Right renal pelvis (tissue), 4 donors: ENCODE results near the gene GIPC2. TPM values are rescaled to one million over a fixed set of nuclear protein-coding genes. Genes with fewer than 3 reads are reported as not detected.
"Not testable (repeated sequence)": the region's sequence is repeated elsewhere in the genome, so short reads cannot be mapped to it uniquely, and the experiment has no call there.

ENCODE experiments used
- DNase-seq, 4 donors: peaks; one replicate each; pipeline ENCODE4 v3.0.0-alpha.2; 2013; ENCODE audit warnings: low read depth in 4 of 4, low spot score in 3 of 4, missing footprints in 1 of 4
- polyA plus RNA-seq, 4 donors: library from polyadenylated mRNA; unstranded; fragments of 120-200 nt; gene quantifications; one replicate each; pipeline ENCODE4 v1.2.1, GENCODE V29; 2013; ENCODE audit not compliant: insufficient read length in 4 of 4

GIPC2 gene, protein sequence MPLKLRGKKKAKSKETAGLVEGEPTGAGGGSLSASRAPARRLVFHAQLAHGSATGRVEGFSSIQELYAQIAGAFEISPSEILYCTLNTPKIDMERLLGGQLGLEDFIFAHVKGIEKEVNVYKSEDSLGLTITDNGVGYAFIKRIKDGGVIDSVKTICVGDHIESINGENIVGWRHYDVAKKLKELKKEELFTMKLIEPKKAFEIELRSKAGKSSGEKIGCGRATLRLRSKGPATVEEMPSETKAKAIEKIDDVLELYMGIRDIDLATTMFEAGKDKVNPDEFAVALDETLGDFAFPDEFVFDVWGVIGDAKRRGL
- 10 to 100 TPM; 15.4 to 23.5 (median 21.7) TPM for polyA plus RNA-seq

DNA sequence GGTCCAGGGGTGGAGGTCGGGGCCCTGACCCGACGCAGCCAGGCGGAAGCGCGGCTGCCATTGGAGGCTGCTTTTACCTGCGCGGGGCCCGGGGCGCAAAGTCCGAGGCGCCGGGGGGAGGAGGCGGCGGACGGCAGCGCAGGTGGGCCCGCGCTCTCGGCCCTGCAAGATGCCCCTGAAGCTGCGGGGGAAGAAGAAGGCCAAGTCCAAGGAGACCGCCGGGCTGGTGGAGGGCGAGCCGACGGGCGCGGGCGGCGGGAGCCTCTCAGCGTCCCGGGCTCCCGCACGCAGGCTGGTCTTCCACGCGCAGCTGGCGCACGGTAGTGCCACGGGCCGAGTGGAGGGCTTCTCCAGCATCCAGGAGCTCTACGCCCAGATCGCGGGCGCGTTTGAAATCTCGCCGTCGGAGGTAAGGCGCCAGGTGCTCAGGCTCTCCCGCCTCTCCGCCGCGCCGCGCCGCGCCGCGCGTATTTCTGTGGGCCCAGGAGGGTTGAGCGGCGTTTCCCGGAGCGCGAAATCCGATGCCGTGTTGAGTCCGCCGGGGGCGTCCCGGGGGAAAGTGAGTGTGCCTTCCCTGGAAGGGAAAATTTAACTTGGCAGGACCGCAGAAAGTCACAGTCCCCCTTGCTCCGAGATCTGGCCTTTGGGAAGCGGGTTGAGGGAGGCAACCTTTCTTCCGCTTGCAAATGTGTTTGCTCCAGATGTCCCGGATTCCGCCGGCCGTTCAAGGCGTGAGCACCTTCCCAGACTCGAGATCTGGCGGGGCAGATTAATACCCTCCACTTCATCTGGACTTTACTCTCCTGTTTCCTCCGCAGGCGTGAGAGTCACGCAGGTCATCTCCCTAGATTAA lies at the start of gene GIPC2:
Gene GIPC2, plus strand, starts transcription at position 41 of the 853 bp plus-strand sequence. Its CDS starts 129 bp downstream, at position 170.
- peak in 2 of 4 donors; percentile 25 to 26 for DNase-seq

DNA sequence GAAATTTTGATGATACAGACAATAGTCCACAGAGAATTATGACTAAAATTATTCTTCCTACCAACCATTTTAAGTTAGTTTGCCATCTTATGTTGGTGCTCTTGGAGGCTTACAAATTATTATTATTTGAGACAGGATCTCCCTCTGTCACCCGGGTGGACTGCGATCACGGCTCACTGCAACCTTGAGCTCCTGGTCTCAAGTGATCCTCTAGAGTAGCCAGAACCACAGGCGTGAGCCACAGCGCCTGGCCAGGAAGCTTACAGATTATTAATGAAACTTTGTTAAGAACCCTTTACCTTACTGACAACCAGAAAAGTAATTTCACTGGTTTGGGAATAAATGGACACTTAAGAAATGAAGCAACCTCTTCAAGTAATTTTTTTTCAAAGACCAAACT lies 49.0 kb upstream of the GIPC2 start:
- no peak for DNase-seq

DNA sequence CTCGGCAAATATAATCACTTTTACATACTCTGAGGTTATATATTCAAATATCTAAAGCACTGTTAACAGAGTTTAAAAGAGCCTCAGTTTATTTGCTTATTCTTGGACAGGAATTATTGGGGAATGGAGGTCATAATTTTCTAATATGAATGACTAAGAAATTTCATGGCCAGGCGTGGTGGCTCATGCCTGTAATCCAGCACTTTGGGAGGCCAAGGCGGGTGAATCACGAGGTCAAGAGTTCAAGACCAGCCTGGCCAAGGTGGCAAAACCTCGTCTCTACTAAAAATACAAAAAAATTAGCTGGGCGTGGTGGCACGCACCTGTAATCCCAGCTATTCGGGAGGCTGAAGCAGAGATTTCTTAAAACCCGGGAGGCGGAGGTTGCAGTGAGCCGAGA lies 45.2 kb upstream of the GIPC2 start:
- DNase-seq = not testable (repeated sequence)

DNA sequence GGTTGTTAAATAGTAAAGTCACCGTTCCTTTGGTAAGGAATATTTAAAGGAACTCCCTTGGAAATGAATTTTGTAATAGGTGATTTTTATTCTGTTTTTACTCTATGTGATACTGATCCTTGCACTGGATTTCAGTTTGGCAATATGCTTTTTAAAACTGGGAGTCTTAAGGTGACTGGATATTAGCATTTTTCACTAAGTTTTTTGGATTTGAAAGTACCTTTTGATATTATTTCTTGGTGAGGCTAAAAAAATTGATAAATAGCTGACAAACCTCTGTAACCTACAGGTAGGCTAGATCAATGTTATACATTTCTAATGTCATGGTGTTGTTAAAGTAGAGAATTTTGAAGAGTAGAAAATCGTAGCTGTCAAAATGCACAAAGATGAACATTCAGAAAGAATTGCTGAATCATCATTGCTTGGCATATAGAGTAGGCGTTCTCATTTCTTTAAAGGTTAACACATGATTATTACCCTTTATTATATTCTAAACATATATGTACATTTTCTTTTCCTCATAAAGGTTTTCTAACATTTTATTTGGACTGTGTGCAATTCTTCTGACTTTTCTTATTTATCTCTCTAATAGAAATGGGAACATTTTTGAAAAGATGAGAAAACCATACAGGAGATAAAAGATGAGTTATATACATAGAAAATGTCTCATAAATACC lies 42.6 kb upstream of the GIPC2 start:
- DNase-seq = no peak

DNA sequence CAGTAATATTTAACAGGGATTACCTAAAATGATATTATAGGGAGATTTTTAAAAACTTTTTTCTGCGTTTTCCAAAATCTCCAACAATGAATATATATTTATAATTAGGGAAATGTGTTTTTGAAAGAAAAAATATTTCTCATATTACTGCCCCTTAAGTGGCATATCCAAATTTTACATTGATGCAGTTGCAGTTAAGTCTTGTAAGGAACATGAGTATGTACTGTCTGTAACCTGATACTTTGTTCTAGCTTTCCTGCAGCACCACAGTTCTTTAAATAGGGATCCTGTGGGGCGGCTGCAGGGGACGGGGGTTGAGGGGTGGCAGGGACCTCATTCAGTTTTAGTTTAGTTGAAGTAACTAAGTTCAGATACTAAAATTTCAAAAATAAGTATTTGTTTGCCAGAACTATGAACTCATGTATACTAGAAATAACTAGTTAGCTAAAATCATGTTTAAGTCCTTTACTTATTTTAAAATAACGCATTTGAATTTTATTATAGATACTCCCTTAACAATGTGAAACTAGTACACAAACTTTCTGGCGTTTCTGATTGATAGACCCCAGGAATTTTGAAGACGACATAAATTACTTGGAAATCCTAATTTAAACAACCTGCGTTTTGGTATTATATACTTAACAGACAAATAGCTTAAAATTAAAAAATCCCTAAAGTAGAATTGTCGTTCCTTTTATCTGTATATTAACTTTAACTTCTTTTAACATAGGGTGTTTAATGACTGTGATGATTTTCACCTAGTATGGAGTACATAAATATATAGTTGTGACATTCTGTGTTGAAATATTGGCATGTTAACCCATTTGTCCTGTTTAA lies 41.7 kb upstream of the GIPC2 start:
- peak in 3 of 4 donors; percentile 39 to 60 (median 44) for DNase-seq

DNA sequence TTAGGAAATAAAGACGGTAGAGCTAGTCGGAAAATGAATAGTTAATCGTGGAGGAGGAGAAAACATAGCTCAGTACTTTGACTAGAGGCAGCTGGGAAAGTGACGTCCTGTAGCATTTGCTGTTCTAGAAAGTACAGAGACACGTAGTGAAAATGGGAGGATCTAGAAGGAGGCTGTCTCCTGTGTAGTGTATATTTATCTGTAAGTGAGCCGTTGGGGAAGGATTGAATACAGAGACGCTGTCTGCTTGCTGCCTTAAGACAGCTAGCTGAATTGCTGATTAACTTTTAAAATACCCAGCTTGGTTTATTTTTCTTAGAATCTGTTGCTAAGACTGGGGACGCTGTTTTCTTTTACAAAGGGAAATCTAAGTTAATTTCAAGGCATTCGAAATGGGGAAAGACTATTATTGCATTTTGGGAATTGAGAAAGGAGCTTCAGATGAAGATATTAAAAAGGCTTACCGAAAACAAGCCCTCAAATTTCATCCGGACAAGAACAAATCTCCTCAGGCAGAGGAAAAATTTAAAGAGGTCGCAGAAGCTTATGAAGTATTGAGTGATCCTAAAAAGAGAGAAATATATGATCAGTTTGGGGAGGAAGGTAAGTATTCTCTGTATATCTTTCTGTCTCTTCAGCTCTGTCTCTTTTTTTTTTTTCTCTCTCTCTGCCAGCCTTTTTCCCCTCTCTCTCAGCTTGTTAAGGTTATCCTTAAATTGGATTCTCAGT lies 40.9 kb upstream of the GIPC2 start, which contains the start of gene DNAJB4:
Gene DNAJB4, plus strand, starts transcription at position 221 of the 729 bp plus-strand sequence. Its CDS starts 172 bp downstream, at position 393.
- peak; percentile 83 to 95 (median 91) for DNase-seq

DNA sequence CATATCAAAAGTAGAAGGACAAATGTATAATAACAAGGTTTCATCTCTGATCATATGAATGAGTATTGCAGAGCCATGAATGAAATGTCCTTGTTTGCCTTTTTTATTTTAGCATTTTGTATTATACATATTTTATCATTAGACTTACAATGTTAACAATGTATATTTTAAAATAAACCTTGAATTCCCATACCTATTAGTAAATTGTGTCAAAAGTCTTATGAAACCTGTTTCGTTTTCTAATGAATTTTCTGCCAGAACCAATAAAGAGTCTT lies 40.4 kb upstream of the GIPC2 start:
- no peak for DNase-seq

DNA sequence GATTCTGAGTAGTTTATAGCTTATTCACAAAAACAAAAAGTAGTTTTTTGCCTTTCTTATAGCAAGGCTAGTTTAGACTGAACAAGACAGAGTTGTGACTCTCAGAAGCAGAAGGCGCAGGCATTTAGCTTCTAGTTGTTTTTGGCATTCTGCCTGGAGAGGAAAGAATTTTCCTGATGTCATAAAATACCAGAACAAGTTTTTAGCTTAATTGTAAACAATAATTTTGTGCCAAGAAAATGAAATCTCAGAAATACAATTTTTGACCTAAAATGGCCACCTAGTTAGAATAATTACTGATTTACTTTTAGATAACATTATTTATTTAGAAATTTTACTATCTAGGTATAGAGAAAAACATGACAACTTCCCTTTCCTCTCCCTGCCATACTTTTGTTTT lies 40.0 kb upstream of the GIPC2 start:
- peak; percentile 68 to 86 (median 82) for DNase-seq

DNA sequence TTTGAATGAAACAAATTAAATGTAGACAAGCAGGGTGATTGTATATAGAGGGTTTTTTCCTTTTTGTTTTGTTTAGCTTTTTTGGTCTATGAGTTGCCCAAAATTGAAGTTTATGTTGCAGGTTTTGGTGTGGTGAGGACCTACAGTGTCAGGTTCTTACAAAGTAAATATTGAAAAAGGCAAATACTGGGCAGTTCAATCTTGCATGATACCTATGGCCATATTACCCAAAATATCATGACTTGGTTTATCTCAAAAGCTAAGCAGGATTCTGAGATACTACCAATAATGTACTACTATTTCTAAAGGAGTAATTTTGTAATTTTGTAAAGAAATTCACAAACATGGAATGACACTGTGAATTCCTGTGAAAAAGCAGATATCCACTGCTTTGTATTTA lies 39.2 kb upstream of the GIPC2 start:
- no peak for DNase-seq

DNA sequence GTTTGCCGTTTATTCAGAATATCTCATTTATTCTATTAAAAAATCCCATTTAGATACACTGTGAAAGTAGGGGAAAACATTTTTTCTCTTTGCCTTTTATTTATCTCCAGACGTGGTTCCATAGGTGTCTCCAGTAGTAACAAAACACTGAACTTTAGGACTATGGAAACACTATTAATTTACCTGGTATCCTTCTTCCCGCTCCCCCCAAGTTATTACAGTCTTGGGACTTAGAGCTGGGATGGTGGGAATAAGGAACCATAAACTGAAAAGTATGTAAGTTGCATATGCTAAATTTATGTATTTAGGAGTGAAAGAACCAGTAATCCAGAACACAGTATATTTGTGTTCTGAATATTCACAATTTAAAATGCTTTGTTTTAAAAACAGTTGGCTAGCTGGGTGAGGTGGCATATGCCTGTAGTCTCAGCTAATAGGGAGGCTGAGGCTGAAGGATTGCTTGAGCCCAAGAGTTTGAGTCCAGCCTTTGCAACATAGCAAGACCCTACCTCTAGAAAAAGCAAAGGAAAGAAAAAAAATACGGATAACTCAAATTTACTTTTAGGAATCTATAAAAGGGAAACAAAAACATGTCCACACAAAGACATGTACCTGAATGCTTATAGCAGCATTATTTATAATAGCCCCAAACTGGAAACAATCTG lies 38.0 kb upstream of the GIPC2 start:
- no peak for DNase-seq

DNA sequence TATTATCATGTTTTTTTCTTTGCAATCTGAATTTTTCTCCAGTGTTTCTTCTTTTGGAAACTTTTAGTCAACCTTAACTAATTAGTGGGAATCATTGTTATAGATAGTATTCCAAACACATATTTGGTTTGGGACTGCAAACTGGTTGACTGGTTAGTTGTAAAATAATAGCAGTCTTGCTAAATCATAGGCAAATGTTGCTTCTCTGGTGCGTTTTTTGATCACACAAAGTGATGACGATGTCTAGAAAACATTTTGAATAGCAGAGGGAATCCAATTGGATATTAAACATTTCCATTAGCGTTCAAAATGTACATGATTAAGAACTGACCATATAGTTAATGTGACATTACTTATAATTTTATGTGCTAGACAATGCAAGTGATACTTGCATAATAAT lies 36.5 kb upstream of the GIPC2 start:
- no peak for DNase-seq

DNA sequence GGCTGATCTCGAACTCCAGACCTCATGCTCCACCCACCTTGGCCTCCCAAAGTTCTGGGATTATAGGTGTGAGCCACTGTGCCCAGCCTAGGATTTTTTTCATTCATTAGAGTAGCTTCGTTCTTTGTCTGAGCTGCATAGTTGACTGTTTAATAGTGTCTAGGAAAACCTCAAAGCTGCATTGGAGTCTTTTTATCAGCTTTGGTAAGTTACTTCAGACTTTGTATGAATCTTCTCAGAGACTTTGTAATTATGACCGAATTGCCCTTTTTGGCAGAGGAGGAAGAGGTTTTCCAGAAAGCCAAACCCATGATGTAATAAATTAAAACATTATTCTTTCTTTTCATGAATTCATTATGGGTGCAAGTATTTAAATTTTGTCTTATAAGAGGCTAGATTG lies 35.9 kb upstream of the GIPC2 start:
- no peak for DNase-seq

DNA sequence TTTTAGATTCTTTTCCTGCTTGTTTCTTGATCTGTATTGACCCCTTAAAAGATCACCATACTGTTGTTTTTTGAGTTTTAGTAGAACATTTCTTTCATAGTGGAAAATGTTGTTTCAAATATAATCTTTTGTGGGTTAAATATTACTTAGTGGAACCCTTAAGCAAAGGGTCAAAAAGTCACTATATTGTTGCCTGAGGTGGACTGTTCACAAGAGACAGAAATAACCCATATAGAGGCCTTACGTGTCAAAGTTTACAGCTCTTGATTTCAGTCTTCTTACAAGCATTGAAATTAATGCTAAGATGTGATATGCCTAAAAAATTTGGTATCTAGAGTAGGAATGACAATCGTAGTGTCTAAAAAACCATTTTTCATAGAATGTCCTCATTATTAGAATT lies 34.7 kb upstream of the GIPC2 start:
- DNase-seq = no peak

DNA sequence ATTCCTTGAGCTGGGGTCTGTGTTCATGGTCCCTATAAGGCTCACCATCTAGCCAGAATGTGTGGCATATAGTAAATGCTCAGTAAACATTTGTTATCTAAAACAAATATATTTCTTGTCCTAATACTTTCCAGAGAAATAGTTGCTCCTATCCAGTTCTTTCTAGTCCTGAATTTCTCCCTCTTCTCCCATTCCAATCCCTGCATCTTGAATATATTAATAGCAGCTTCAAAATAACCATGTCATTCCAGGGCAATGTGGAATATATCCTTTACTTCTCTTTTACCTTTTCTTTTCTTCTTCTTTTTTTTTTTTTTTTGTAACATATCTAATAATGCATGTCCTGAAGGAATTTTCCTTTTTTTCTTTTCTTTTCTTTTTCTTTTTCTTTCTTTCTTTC lies 30.6 kb upstream of the GIPC2 start:
- no peak for DNase-seq

DNA sequence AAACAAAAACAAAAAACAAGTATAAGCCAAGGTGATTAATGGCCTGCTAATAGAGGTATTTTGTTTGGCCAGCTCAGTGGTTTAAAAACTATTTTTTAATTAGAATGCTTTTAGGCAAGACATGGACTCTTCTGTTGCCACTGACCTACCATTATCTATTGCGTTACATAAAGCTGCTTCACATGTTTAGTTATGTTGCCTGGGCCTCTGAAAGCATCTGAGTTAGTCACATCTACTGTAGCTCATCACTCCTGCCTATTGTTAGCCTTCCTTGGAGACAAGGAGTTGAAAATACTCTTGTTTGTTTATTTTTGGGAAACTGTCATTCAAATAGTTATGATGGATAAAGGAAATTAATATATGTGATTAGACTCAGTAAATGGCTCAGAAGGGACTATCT lies 26.7 kb upstream of the GIPC2 start:
- no peak for DNase-seq

DNA sequence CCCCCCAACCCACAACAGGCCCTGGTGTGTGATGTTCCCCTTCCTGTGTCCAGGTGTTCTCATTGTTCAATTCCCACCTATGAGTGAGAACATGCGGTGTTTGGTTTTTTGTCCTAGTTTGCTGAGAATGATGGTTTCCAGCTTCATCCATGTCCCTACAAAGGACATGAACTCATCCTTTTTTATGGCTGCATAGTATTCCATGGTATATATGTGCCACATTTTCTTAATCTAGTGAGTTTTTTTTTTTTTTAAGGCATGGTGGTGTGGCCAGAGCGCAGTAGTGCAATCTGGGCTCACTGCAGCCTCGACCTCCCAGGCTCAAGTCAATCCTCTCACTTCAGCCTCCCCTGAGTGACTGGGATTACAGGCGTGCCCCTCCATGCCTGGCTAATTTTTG lies 24.6 kb upstream of the GIPC2 start:
- DNase-seq = not testable (repeated sequence)

DNA sequence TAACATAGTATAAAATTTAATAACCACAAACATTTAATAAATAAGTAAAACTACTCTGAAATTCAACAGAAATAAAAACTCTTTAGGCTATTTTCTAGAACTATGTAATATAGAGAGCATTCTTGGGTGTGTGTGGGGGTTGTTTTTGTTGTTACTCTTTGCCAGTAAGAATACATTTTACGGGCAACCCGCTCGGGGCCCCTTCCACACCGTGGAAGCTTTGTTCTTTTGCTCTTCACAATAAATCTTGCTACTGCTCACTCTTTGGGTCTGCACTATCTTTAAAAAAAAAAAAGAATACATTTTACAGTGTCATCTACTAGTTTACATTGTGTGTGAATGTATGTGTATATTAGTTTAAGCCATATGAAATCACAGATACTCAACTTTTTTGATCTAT lies 16.0 kb upstream of the GIPC2 start:
- no peak for DNase-seq

DNA sequence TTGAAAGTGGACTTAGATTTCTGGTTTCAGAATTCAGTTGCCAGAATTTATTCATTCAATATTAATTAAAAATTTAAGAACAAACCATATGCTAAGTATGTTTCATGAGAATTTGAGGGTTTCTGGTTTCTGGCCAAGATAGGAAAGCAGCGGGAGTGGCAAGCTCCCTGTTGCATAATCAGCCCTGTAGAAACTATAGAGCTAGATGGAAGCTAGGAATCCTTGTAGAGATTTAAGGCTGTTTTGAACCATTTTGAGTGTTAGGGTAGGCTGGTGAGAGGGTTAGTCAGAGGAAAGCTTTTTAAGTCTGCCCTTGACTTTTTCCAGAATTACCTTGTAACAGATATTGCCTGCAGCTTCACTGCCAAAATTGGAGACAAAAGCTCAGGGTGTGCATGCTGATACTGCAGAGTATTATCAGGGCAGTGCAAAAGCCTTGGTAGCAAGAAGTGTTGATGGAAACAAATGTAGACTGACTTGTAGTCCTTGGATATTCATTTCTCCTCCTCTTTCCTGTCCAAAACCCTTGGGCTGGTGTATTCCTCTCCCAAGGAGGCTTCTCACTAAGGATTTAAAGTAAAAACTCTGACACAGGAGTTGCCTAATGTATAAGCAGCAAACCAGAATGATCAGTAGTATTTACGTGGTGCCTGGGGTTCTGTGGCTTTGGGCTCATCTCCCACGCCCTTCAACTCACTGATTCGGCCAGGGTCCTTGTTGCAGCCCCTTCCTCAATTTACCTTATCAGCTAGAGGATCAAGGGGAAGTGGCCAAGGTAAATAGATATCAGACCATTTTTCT lies 12.6 kb upstream of the GIPC2 start:
- no peak for DNase-seq

DNA sequence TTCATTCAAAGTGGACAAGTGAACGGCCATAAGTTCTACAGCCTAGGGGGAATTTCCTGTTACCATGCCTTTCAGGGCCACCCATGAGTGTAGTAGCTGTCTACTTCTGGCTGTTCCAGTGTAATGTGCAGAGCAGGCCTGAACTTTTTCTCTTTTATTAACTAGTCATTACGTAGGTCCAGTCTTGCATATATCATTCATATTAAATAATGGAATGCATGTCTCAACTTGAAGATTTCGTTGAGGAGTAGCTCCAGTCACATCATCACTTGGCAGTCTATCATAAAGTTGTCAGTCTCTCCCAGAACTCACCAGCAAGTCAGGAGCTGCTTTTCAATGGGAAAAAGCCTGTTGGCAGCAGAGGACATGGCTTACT lies 12.0 kb upstream of the GIPC2 start:
- DNase-seq = no peak
